ENCODE data around the gene MMAB. TPM values are rescaled to one million over a fixed set of nuclear protein-coding genes. Genes with fewer than 3 reads are reported as not detected.

MMAB gene
- total and polyA plus RNA-seq, 8 donors: 6.2 to 71.2 (median 29.8) TPM

- peaks cover 0 to 31% (median 22%) of the 10 kb centered on the region in 4 donors for H3K4me1 ChIP-seq
- TF ChIP-seq EP300 (IDR thresholded peaks at IDR 0.05) (no peak), POLR2A (IDR thresholded peaks at IDR 0.05) (no peak), POLR2AphosphoS5 (IDR thresholded peaks at IDR 0.05) (no peak)
- TF ChIP-seq, protein P1, sequence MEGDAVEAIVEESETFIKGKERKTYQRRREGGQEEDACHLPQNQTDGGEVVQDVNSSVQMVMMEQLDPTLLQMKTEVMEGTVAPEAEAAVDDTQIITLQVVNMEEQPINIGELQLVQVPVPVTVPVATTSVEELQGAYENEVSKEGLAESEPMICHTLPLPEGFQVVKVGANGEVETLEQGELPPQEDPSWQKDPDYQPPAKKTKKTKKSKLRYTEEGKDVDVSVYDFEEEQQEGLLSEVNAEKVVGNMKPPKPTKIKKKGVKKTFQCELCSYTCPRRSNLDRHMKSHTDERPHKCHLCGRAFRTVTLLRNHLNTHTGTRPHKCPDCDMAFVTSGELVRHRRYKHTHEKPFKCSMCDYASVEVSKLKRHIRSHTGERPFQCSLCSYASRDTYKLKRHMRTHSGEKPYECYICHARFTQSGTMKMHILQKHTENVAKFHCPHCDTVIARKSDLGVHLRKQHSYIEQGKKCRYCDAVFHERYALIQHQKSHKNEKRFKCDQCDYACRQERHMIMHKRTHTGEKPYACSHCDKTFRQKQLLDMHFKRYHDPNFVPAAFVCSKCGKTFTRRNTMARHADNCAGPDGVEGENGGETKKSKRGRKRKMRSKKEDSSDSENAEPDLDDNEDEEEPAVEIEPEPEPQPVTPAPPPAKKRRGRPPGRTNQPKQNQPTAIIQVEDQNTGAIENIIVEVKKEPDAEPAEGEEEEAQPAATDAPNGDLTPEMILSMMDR (IDR thresholded peaks at IDR 0.05): no peak
- no peak for DNase-seq
- no peak overlapping the region for H3K4me3 ChIP-seq
- no peak overlapping the region for H3K27ac ChIP-seq
- no peaks in the 10 kb centered on the region for H3K27me3 ChIP-seq
- H3K9me3 ChIP-seq: no peaks in the 10 kb centered on the region
- 90 to 100% (median 95%) methylated on average over 1 of the region's 1 CpG for WGBS, 5 donors
- intact Hi-C loops (cut with DNase I; ENCODE audit: low total_unique reads): no loop called here
- peaks cover 28 to 69% (median 68%) of the 10 kb centered on the region in 4 donors for H3K36me3 ChIP-seq
Measured at GRCh38 chr12:109577311-109577710, 4.0 kb upstream of the MMAB start.

GRCh38 chr12:109575683-109576082 lies 2.4 kb upstream of the MMAB start:
- H3K4me3 ChIP-seq: no peak overlapping the region
- DNase-seq: no peak
- H3K27me3 ChIP-seq: no peaks in the 10 kb centered on the region
- intact Hi-C loops (cut with DNase I; ENCODE audit: low total_unique reads): no loop called here
- WGBS, 5 donors: 41 to 71% (median 60%) methylated on average over 3 of the region's 3 CpGs
- no peaks in the 10 kb centered on the region for H3K9me3 ChIP-seq
- TF ChIP-seq, protein P1 (IDR thresholded peaks at IDR 0.05): no peak
- TF ChIP-seq EP300 (IDR thresholded peaks at IDR 0.05): no peak
- no peak for TF ChIP-seq POLR2AphosphoS5 (IDR thresholded peaks at IDR 0.05)
- H3K27ac ChIP-seq: no peak overlapping the region
- peaks cover 0 to 37% (median 22%) of the 10 kb centered on the region in 4 donors for H3K4me1 ChIP-seq
- H3K36me3 ChIP-seq: peaks cover 22 to 63% (median 53%) of the 10 kb centered on the region in 4 donors

DNA sequence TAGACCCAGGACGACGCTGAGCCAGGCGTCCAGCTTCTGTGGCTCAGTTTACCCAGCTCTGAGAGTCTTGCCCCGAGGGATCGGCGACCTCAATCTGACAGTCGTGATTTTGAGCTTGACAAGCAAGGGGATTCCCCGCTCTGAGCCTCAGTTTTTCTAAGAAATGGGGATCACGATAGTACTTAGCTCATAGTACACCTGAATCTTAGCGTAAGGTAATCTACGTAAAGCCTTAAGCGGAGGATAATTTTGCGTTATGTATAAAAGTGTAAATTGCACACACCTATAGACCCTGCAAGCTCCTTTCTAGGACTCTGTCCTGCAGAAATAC lies 575 bp upstream of the MMAB start:
- Histone ChIP-seq H3K27ac (peak overlapping the region; percentile 79 to 94 (median 87)), H3K9me3 (no peaks in the 10 kb centered on the region), H3K4me1 (peaks cover 0 to 37% (median 22%) of the 10 kb centered on the region in 4 donors), H3K36me3 (peaks cover 11 to 63% (median 51%) of the 10 kb centered on the region in 4 donors), H3K4me3 (peak overlapping the region; percentile 67 to 75 (median 74)), H3K27me3 (no peaks in the 10 kb centered on the region)
- intact Hi-C loops (cut with DNase I; ENCODE audit: low total_unique reads): no loop called here
- no peak for DNase-seq
- 0 to 3% (median 1%) methylated on average over 11 to 13 of the region's 13 CpGs for WGBS, 5 donors
- TF ChIP-seq, protein P1 (IDR thresholded peaks at IDR 0.05): no peak
- TF ChIP-seq POLR2A (IDR thresholded peaks at IDR 0.05) (no peak), EP300 (IDR thresholded peaks at IDR 0.05) (no peak), POLR2AphosphoS5 (IDR thresholded peaks at IDR 0.05) (no peak)

DNA sequence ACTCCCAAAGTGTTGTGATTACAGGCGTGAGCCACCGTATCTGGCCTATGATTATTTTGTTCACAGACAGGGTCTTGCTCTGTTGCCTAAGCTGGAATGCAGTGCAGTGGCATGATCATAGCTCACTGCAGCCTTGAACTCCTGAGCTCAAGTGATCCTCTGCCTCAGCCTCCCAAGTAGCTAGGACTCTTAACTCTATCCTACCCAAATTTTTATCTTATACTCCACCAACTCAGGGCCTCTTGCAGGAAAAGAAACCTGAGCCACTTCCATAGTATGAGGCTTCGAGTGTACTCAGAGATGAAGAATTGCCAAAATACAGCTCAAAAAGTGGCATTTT lies 828 bp downstream of the MMAB start:
- no peaks in the 10 kb centered on the region for H3K27me3 ChIP-seq
- no peak for DNase-seq
- no peaks in the 10 kb centered on the region for H3K9me3 ChIP-seq
- intact Hi-C loops (cut with DNase I; ENCODE audit: low total_unique reads): no loop called here
- peak overlapping the region; percentile 67 to 75 (median 74) for H3K4me3 ChIP-seq
- peak overlapping the region in 2 of 5 donors; percentile 91 to 94 for H3K27ac ChIP-seq
- WGBS, 5 donors: 58 to 73% (median 63%) methylated on average over 3 of the region's 3 CpGs
- H3K36me3 ChIP-seq: peaks cover 14 to 63% (median 50%) of the 10 kb centered on the region in 4 donors
- TF ChIP-seq EP300 (IDR thresholded peaks at IDR 0.05) (no peak), POLR2A (IDR thresholded peaks at IDR 0.05) (no peak), POLR2AphosphoS5 (IDR thresholded peaks at IDR 0.05) (no peak)
- TF ChIP-seq, protein P1 (IDR thresholded peaks at IDR 0.05): no peak
- H3K4me1 ChIP-seq: peaks cover 0 to 37% (median 22%) of the 10 kb centered on the region in 4 donors
